MCF 10A (cell line): ENCODE results near the gene CDX2. TPM values are rescaled to one million over a fixed set of nuclear protein-coding genes. Genes with fewer than 3 reads are reported as not detected.

Experiments used
- BruUV-seq: library from RNA; stranded (reverse); fragments of 400-500 nt; replicated peaks from 2 replicates; lab custom pipeline; 2021; lab: Mats Ljungman, UMichigan
- CTCF ChIA-PET: fragments of 300-600 bp; sonication (Branson Sonifier 250); formaldehyde crosslinking; extraction: SDS; loops from one replicate; lab custom pipeline; 2021; ENCODE audit warnings: antibody characterized with exemption, inconsistent platforms; lab: Yijun Ruan, JAX
- POLR2A ChIA-PET: fragments of 300-600, 350-650 bp; sonication (Branson Sonifier 250); formaldehyde crosslinking; extraction: SDS; loops from one replicate; lab custom pipeline; 2020; ENCODE audit warnings: antibody characterized with exemption, inconsistent platforms; lab: Yijun Ruan, JAX
- DNase-seq: peaks from one replicate; pipeline ENCODE4 v3.0.0-alpha.2; 2018; ENCODE audit not compliant: unreplicated experiment
- H3K27ac Mint-ChIP-seq: one replicate; pipeline ENCODE4 v1.8.0; 2022; ENCODE audit warnings: mild to moderate bottlenecking, low read depth, mixed read lengths; ENCODE audit not compliant: unreplicated experiment
- H3K27me3 Mint-ChIP-seq: one replicate; pipeline ENCODE4 v1.8.0; 2022; ENCODE audit warnings: mixed read lengths; ENCODE audit not compliant: insufficient read depth, unreplicated experiment
- H3K36me3 Mint-ChIP-seq: one replicate; pipeline ENCODE4 v1.8.0; 2022; ENCODE audit warnings: mild to moderate bottlenecking, moderate library complexity, mixed read lengths; ENCODE audit not compliant: insufficient read depth, unreplicated experiment
- H3K4me1 Mint-ChIP-seq: one replicate; pipeline ENCODE4 v1.8.0; 2022; ENCODE audit warnings: mixed read lengths; ENCODE audit not compliant: insufficient read depth, unreplicated experiment
- H3K4me3 Mint-ChIP-seq: one replicate; pipeline ENCODE4 v1.8.0; 2022; ENCODE audit warnings: mild to moderate bottlenecking, moderate library complexity, mixed read lengths; ENCODE audit not compliant: unreplicated experiment
- H3K9me3 Mint-ChIP-seq: one replicate; pipeline ENCODE4 v1.8.0; 2022; ENCODE audit warnings: mixed read lengths; ENCODE audit not compliant: unreplicated experiment
- CTCF ChIP-seq: fragments of 200-600 bp; IDR thresholded peaks from one replicate; pipeline ENCODE4 v1.8.0; 2022; ENCODE audit warnings: antibody characterized with exemption, mild to moderate bottlenecking; ENCODE audit not compliant: unreplicated experiment
- intact Hi-C: fragments of 100-400 bp; cut with micrococcal nuclease; formaldehyde crosslinking; loops from 2 replicates; pipeline ENCODE4 v1.14.1; 2022
- total RNA-seq: library from RNA; stranded (reverse); gene quantifications from 2 replicates; pipeline ENCODE4 v1.2.3, GENCODE V29; 2022

Gene CDX2
- total RNA-seq, 1 experiment from 2014 or later, result not detected

- intact Hi-C loops, result no loop called here
- POLR2A ChIA-PET, result no interaction called here
- Mint-ChIP-seq H3K4me1 (no peaks in the 10 kb centered on the region), H3K36me3 (peaks cover 6% of the 10 kb centered on the region), H3K4me3 (no peak overlapping the region), H3K27me3 (peaks cover 16% of the 10 kb centered on the region), H3K9me3 (no peaks in the 10 kb centered on the region), H3K27ac (no peak overlapping the region)
- no TSS peak for BruUV-seq
- DNase-seq, result no peak
- no peak for TF ChIP-seq CTCF
- CTCF ChIA-PET, result no interaction called here
Observed at GRCh38 chr13:27963491-27963890, 5.6 kb downstream of the CDX2 start.

DNA sequence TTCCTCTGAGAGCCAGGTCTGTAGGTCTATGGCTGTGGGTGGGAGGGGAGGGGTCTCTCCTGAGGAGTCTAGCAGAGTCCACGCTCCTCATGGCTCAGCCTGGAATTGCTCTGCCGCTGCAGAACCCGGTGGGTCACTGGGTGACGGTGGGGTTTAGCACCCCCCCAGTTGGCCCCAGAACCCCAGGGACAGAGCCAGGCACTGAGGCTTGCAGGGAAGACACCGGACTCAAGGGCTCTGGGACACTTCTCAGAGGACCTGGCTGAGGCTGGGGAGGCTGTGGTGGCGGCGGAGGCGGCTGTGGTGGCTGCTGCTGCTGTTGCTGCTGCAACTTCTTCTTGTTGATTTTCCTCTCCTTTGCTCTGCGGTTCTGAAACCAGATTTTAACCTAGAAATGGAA lies 6.1 kb downstream of the CDX2 start:
- TF ChIP-seq CTCF, result no peak
- intact Hi-C loops, result no loop called here
- DNase-seq, result no peak
- POLR2A ChIA-PET, result no interaction called here
- no TSS peak for BruUV-seq
- Mint-ChIP-seq H3K4me3 (no peak overlapping the region), H3K27ac (no peak overlapping the region), H3K27me3 (peaks cover 11% of the 10 kb centered on the region), H3K36me3 (peaks cover 6% of the 10 kb centered on the region), H3K4me1 (no peaks in the 10 kb centered on the region), H3K9me3 (no peaks in the 10 kb centered on the region)
- CTCF ChIA-PET, result interaction anchor here (0.7 kb wide), 1 partner anchor 578 kb away, joined by 4 read pairs; no protein-coding TSS in a partner anchor

DNA sequence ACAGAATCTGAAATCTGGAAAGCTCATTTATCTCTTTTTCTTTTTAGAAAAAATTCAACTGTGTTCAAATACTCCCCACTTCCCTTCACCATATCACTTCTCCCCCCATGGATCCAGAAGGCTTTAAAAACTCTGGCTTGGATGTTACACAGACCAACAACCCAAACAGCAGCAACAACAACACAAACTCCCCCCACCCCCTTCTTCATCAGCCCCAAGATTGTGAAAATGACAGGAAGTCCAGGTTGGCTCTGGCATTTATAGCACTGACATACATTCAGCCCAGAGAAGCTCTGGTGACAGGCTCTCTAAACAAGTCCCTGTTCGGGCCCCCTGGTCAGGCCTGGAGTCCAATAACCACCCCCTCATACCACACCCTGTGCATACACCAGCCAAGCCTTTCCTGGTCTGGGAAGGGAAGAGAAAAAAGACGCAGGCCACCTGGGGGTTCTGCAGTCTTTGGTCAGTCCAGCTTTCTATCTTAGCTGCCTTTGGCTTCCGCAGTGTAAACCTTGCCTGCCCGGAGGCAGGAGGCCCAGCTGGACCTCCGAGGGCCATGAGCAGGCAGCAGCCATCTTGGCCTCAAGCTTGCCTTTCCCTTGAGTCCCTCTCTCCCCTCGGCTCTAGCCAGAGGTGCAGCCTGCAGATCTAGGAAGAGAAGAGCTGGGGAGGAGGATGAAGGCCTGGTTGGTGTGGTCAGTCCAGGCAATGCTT lies 6.8 kb downstream of the CDX2 start:
- Mint-ChIP-seq H3K9me3 (no peaks in the 10 kb centered on the region), H3K4me3 (no peak overlapping the region), H3K27ac (no peak overlapping the region), H3K27me3 (peaks cover 4% of the 10 kb centered on the region), H3K4me1 (no peaks in the 10 kb centered on the region), H3K36me3 (peaks cover 6% of the 10 kb centered on the region)
- no TSS peak for BruUV-seq
- no peak for TF ChIP-seq CTCF
- no peak for DNase-seq
- POLR2A ChIA-PET, result interaction anchor here (0.7 kb wide), 1 partner anchor 131 kb away, joined by 3 read pairs; no protein-coding TSS in a partner anchor
- CTCF ChIA-PET, result interaction anchor here (0.5 to 2.7 kb wide), 9 partner anchors 22 to 1562 kb away, joined by 3 to 21 read pairs (median 4); no protein-coding TSS in a partner anchor
- intact Hi-C loops, result no loop called here

GRCh38 chr13:27961227-27962085 lies 7.7 kb downstream of the CDX2 start:
- BruUV-seq, result no TSS peak
- H3K36me3 Mint-ChIP-seq, result peaks cover 6% of the 10 kb centered on the region
- DNase-seq, result no peak
- intact Hi-C loops, result no loop called here
- no peaks in the 10 kb centered on the region for H3K9me3 Mint-ChIP-seq
- no peak for TF ChIP-seq CTCF
- H3K4me1 Mint-ChIP-seq, result no peaks in the 10 kb centered on the region
- no peak overlapping the region for H3K27ac Mint-ChIP-seq
- CTCF ChIA-PET, result interaction anchor here (0.5 to 2.7 kb wide), 15 partner anchors 15 to 1561 kb away, joined by 3 to 21 read pairs (median 4); no protein-coding TSS in a partner anchor
- H3K4me3 Mint-ChIP-seq, result peak overlapping the region; percentile 61
- H3K27me3 Mint-ChIP-seq, result no peaks in the 10 kb centered on the region
- POLR2A ChIA-PET, result interaction anchor here (0.7 kb wide), 1 partner anchor 132 kb away, joined by 3 read pairs; no protein-coding TSS in a partner anchor
